PC-3 (cell line): ENCODE results near the gene CRABP1. TPM values are rescaled to one million over a fixed set of nuclear protein-coding genes. Genes with fewer than 3 reads are reported as not detected.

Experiments used
- ATAC-seq: fragments of 200-7000 bp; cut with Tn5 transposase; 2 replicates; pipeline ENCODE4 v1.9.1; 2020; ENCODE audit warnings: mild to moderate bottlenecking, moderate library complexity
- BruUV-seq: library from RNA; stranded (reverse); fragments of 400-500 nt; replicated peaks from 2 replicates; lab custom pipeline; 2021; lab: Mats Ljungman, UMichigan
- CTCF ChIA-PET: fragments of 300-600 bp; sonication (Branson Sonifier 250); formaldehyde crosslinking; loops from one replicate; lab custom pipeline; 2022; ENCODE audit warnings: antibody characterized with exemption; lab: Charles Lee
- POLR2A ChIA-PET: fragments of 300-600 bp; sonication (Branson Sonifier 250); formaldehyde crosslinking; loops from one replicate; lab custom pipeline; 2022; ENCODE audit warnings: antibody characterized with exemption; ENCODE audit not compliant: unreplicated experiment; lab: Charles Lee
- DNase-seq: peaks from one replicate; pipeline ENCODE4 v3.0.0-alpha.2; 2015
- H2AFZ ChIP-seq: fragments of 300-600 bp; sonication (generic); 2 replicates; pipeline ENCODE4 v1.6.0; 2016; ENCODE audit warnings: antibody characterized with exemption, low read length
- H3F3A ChIP-seq: fragments of 300-600 bp; sonication (generic); one replicate; pipeline ENCODE4 v1.6.0; 2017; ENCODE audit warnings: antibody characterized with exemption, low read length, control low read depth, mild to moderate bottlenecking; ENCODE audit not compliant: unreplicated experiment
- H3K27ac ChIP-seq: fragments of 300-600 bp; sonication (generic); 2 replicates; pipeline ENCODE4 v1.5.1; 2016; ENCODE audit warnings: mild to moderate bottlenecking, low read length
- H3K27me3 ChIP-seq: fragments of 300-600 bp; sonication (generic); 2 replicates; pipeline ENCODE4 v1.6.1; 2016; ENCODE audit warnings: low read length, mixed read lengths
- H3K36me3 ChIP-seq: fragments of 300-600 bp; sonication (generic); 2 replicates; pipeline ENCODE4 v1.6.1; 2016; ENCODE audit warnings: low read depth, mixed run types, low read length, mixed read lengths
- H3K4me1 ChIP-seq: fragments of 300-600 bp; sonication (generic); 2 replicates; pipeline ENCODE4 v1.5.1; 2016; ENCODE audit warnings: low read length; ENCODE audit not compliant: insufficient read depth
- H3K4me2 ChIP-seq: fragments of 300-600 bp; sonication (generic); 2 replicates; pipeline ENCODE4 v1.6.0; 2016; ENCODE audit warnings: low read length
- H3K4me3 ChIP-seq: fragments of 300-600 bp; sonication (generic); 2 replicates; pipeline ENCODE4 v1.5.1; 2016; ENCODE audit warnings: mild to moderate bottlenecking, low read length, mixed read lengths
- H3K79me2 ChIP-seq: fragments of 300-600 bp; sonication (generic); 2 replicates; pipeline ENCODE4 v1.6.1; 2017; ENCODE audit warnings: low read length, mixed read lengths
- H3K9ac ChIP-seq: fragments of 300-600 bp; sonication (generic); 2 replicates; pipeline ENCODE4 v1.6.0; 2016; ENCODE audit warnings: mild to moderate bottlenecking, low read length
- H3K9me2 ChIP-seq: fragments of 300-600 bp; sonication (generic); replicated peaks from 2 replicates; pipeline ENCODE4 v1.6.1; 2016; ENCODE audit warnings: mixed run types, low read length, mixed read lengths
- H3K9me3 ChIP-seq: fragments of 300-600 bp; sonication (generic); 2 replicates; pipeline ENCODE4 v1.6.1; 2016; ENCODE audit warnings: low read length, mixed read lengths
- H4K20me1 ChIP-seq: fragments of 300-600 bp; sonication (generic); 2 replicates; pipeline ENCODE4 v1.6.1; 2016; ENCODE audit warnings: low read length, mixed read lengths
- EZH2 ChIP-seq: fragments of 300-600 bp; sonication (generic); IDR thresholded peaks from one replicate; pipeline ENCODE4 v1.6.1; 2017; ENCODE audit warnings: antibody characterized with exemption, mild to moderate bottlenecking, low read length; ENCODE audit not compliant: unreplicated experiment
- EZH2phosphoT487 ChIP-seq: fragments of 300-600 bp; sonication (generic); IDR thresholded peaks from 2 replicates; pipeline ENCODE4 v1.6.1; 2018; ENCODE audit warnings: mild to moderate bottlenecking, antibody characterized with exemption, low read length, borderline replicate concordance
- intact Hi-C: fragments of 100-400 bp; cut with micrococcal nuclease; formaldehyde crosslinking; loops from 2 replicates; pipeline ENCODE4 v1.9.0; 2023
- total RNA-seq: library from RNA; depleted of rRNA; stranded (reverse); fragments of >200 nt; gene quantifications from 2 replicates; pipeline ENCODE4 v1.2.3, GENCODE V29; 2014
- TF ChIP-seq, protein P1 (sequence below): fragments of 300-600 bp; sonication (generic); conservative IDR thresholded peaks from 2 replicates; pipeline ENCODE4 v1.5.1; 2017; ENCODE audit warnings: antibody characterized with exemption, low read depth, mild to moderate bottlenecking, low read length

CRABP1 gene
- total RNA-seq, 1 experiment from 2014 or later: not detected

DNA sequence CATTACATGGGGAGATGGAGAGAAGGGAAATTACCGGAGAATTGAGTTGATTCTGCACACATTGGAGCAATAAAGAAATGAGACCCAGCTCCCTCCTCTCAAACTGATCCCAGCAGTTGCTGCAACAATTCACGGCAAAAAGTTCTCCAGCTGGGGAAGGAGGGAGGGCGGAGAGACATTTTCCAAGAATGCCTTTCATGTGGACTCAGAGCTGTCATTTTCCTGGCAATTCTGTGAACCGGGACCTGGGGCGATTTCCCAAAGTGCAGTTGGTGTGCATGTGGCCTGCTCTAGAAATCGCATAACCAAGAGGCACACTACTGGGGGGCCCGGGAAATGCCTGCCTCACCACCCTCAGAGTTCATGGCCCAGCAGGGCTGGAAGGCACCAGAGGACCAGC lies 49.2 kb downstream of the CRABP1 start:
- no peak overlapping the region for H3K9ac ChIP-seq
- CTCF ChIA-PET: no interaction called here
- peaks cover 47% of the 10 kb centered on the region for H3K27me3 ChIP-seq
- ATAC-seq (no peak), DNase-seq (no peak)
- intact Hi-C loops: no loop called here
- POLR2A ChIA-PET: no interaction called here
- no peaks in the 10 kb centered on the region for H4K20me1 ChIP-seq
- no peaks in the 10 kb centered on the region for H3F3A ChIP-seq
- no peaks in the 10 kb centered on the region for H3K36me3 ChIP-seq
- TF ChIP-seq, protein P1, sequence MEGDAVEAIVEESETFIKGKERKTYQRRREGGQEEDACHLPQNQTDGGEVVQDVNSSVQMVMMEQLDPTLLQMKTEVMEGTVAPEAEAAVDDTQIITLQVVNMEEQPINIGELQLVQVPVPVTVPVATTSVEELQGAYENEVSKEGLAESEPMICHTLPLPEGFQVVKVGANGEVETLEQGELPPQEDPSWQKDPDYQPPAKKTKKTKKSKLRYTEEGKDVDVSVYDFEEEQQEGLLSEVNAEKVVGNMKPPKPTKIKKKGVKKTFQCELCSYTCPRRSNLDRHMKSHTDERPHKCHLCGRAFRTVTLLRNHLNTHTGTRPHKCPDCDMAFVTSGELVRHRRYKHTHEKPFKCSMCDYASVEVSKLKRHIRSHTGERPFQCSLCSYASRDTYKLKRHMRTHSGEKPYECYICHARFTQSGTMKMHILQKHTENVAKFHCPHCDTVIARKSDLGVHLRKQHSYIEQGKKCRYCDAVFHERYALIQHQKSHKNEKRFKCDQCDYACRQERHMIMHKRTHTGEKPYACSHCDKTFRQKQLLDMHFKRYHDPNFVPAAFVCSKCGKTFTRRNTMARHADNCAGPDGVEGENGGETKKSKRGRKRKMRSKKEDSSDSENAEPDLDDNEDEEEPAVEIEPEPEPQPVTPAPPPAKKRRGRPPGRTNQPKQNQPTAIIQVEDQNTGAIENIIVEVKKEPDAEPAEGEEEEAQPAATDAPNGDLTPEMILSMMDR: no peak
- TF ChIP-seq EZH2: no peak
- no TSS peak for BruUV-seq
- no peaks in the 10 kb centered on the region for H3K9me3 ChIP-seq
- H2AFZ ChIP-seq: no peak overlapping the region
- H3K27ac ChIP-seq: no peak overlapping the region
- H3K4me2 ChIP-seq: no peak overlapping the region
- H3K9me2 ChIP-seq: no peaks in the 10 kb centered on the region
- H3K79me2 ChIP-seq: no peaks in the 10 kb centered on the region
- H3K4me1 ChIP-seq: no peaks in the 10 kb centered on the region
- no peak overlapping the region for H3K4me3 ChIP-seq

DNA sequence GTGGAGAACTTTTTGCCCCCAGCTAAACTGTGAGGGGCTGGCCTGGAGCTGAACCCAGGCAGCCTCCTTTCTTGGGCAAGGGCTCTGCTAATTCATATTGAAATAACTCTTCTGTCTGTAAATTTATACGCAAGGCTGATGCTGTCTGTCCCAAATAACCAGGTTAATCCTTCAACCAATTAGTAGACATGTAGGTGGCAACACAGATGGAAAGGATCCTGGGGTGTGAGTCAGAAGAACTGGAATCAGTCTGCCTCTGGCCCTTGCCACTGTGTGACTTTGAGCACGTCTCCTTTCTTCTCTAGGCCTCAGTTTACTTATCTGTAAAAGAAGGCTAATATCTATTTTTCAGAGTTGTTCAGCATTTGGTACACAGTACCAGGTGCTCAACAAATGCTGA lies 49.6 kb downstream of the CRABP1 start:
- Histone ChIP-seq H3K4me3 (no peak overlapping the region), H3K36me3 (no peaks in the 10 kb centered on the region), H3K27me3 (peaks cover 45% of the 10 kb centered on the region), H3K9me3 (no peaks in the 10 kb centered on the region), H3K9me2 (no peaks in the 10 kb centered on the region), H3K4me1 (no peaks in the 10 kb centered on the region), H3K27ac (no peak overlapping the region), H3F3A (no peaks in the 10 kb centered on the region), H2AFZ (no peak overlapping the region), H3K79me2 (no peaks in the 10 kb centered on the region), H3K9ac (no peak overlapping the region), H3K4me2 (no peak overlapping the region), H4K20me1 (no peaks in the 10 kb centered on the region)
- intact Hi-C loops: no loop called here
- POLR2A ChIA-PET: no interaction called here
- ATAC-seq (no peak), DNase-seq (no peak)
- TF ChIP-seq, protein P1: no peak
- TF ChIP-seq EZH2phosphoT487 (no peak), EZH2 (no peak)
- BruUV-seq: no TSS peak
- CTCF ChIA-PET: no interaction called here

GRCh38 chr15:78390242-78390641 lies 50.1 kb downstream of the CRABP1 start:
- Histone ChIP-seq H3K9ac (no peak overlapping the region), H3K27me3 (peaks cover 40% of the 10 kb centered on the region), H3K4me3 (no peak overlapping the region), H3K9me2 (no peaks in the 10 kb centered on the region), H3K27ac (no peak overlapping the region), H3K4me2 (no peak overlapping the region), H4K20me1 (no peaks in the 10 kb centered on the region), H3K36me3 (no peaks in the 10 kb centered on the region), H3K4me1 (no peaks in the 10 kb centered on the region), H3K79me2 (no peaks in the 10 kb centered on the region), H3K9me3 (no peaks in the 10 kb centered on the region), H2AFZ (no peak overlapping the region), H3F3A (no peaks in the 10 kb centered on the region)
- intact Hi-C loops: no loop called here
- ATAC-seq (no peak), DNase-seq (no peak)
- BruUV-seq: no TSS peak
- ChIA-PET POLR2A (no interaction called here), CTCF (no interaction called here)
- TF ChIP-seq EZH2: no peak
- TF ChIP-seq EZH2phosphoT487: no peak
- TF ChIP-seq, protein P1: no peak
